Measurements from ENCODE around the gene MELK. TPM values are rescaled to one million over a fixed set of nuclear protein-coding genes. Genes with fewer than 3 reads are reported as not detected.

Gene MELK
- total and polyA plus RNA-seq, 2 donors (not counting 3 experiments of a cell fraction or from before 2014, with no cell fraction given): 19.1 to 52.1 TPM

DNA sequence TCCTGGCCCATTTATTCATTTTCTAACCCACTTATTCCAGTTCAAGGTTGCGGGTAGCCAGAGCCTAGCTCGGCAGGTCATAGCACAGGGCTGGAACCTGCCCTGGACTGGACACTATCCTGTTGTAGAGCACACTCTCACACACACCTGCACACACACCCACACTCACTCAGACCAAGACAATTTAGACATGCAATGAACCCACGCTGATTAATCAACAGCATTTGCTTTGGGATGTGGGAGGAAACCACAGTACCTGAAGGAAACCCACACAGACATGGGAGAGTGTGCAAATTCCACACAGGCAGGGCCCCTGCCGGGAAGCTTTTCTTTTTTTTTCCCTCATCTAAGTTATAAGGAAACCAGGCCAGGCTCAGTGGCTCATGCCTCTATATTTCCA, 34.8 kb upstream of the MELK start:
- Histone ChIP-seq H3K4me3 (replicated peaks in 1 of 3; ENCODE audit: insufficient read depth in 1 of 3, low read depth in 1 of 3, low read length in 3 of 3) (no peak overlapping the region), H3K27ac (ENCODE audit: insufficient read depth, low read depth, low read length) (no peak overlapping the region), H3K4me2 (ENCODE audit: insufficient read depth, low read length) (no peak overlapping the region), H3K4me1 (ENCODE audit: control insufficient read depth, extremely low read depth, insufficient read depth, low read length) (peaks cover 6% of the 10 kb centered on the region), H3K36me3 (ENCODE audit: control insufficient read depth in 2 of 2, extremely low read depth in 1 of 2, insufficient read depth in 2 of 2, low read length in 2 of 2) (no peaks in the 10 kb centered on the region), H3K79me2 (ENCODE audit: control insufficient read depth, insufficient read depth, low read length) (no peaks in the 10 kb centered on the region), H4K20me1 (replicated peaks; ENCODE audit: control insufficient read depth, extremely low read depth, insufficient read depth, low read length) (no peaks in the 10 kb centered on the region), H3K9ac (replicated peaks; ENCODE audit: extremely low read depth, insufficient read depth, low read length) (no peak overlapping the region), H3K9me1 (replicated peaks; ENCODE audit: control insufficient read depth, extremely low read depth, insufficient read depth, low read length) (no peaks in the 10 kb centered on the region), H3K27me3 (ENCODE audit: control insufficient read depth in 2 of 2, insufficient read depth in 2 of 2, low read length in 2 of 2) (no peaks in the 10 kb centered on the region), H2AFZ (ENCODE audit: low read depth, low read length) (no peak overlapping the region), H3K9me3 (replicated peaks; ENCODE audit: control insufficient read depth, insufficient read depth, low read length) (no peaks in the 10 kb centered on the region)
- DNase-seq (ENCODE audit: low read depth, low spot score): no peak
- no peak for TF ChIP-seq FOS (IDR thresholded peaks at IDR 0.05; ENCODE audit: borderline replicate concordance, insufficient read depth, low read length)
- TF ChIP-seq CTCF (IDR thresholded peaks at IDR 0.05; ENCODE audit: extremely low read depth in 1 of 2, insufficient read depth in 1 of 2, low read depth in 1 of 2, low read length in 2 of 2): no peak
- TF ChIP-seq JUN (IDR thresholded peaks at IDR 0.05; ENCODE audit: borderline replicate concordance, insufficient read depth, insufficient read length, low read depth): no peak
- no peak for TF ChIP-seq POLR2A (IDR thresholded peaks at IDR 0.05; ENCODE audit: low read depth, low read length)
- no peak for TF ChIP-seq EZH2 (IDR thresholded peaks at IDR 0.05; ENCODE audit: borderline replicate concordance, low read depth, low read length, severe bottlenecking)
- no peak for TF ChIP-seq MYC (IDR thresholded peaks at IDR 0.05; ENCODE audit: low read depth, low read length)
- no peak for TF ChIP-seq GATA2 (IDR thresholded peaks at IDR 0.05; ENCODE audit: insufficient read depth, insufficient read length, low read depth, low read length)
- TF ChIP-seq POLR2AphosphoS5 (IDR thresholded peaks at IDR 0.05; ENCODE audit: insufficient read depth, low read depth, low read length): no peak
- TF ChIP-seq, protein P1, sequence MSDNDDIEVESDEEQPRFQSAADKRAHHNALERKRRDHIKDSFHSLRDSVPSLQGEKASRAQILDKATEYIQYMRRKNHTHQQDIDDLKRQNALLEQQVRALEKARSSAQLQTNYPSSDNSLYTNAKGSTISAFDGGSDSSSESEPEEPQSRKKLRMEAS (IDR thresholded peaks at IDR 0.05; ENCODE audit: insufficient read depth, insufficient read length): no peak
- CTCF ChIA-PET: no interaction called here
- BruUV-seq (replicated peaks): no TSS peak
- dilution Hi-C loops (cut with MboI; ENCODE audit: extremely low pct_ligation_motif_present, low sequenced_read_pairs): no loop called here
- intact Hi-C loops (cut with micrococcal nuclease): no loop called here
- FAIRE-seq: no peak
- POLR2A ChIA-PET: no interaction called here

Measured in endothelial cell of umbilical vein (primary cell).